GM18951 (cell line): Measurements from ENCODE around the gene PTH1R.

ENCODE experiments used
- POLR2A ChIP-seq: IDR thresholded peaks from 4 replicates; pipeline ENCODE4 v1.6.1; 2011; ENCODE audit warnings: mild to moderate bottlenecking; ENCODE audit not compliant: insufficient read length, insufficient read depth; ENCODE audit errors: extremely low read depth
- in situ Hi-C: fragments of 300-500 bp; cut with MboI; formaldehyde crosslinking; loops from one replicate; pipeline ENCODE4 v1.12.0; 2022; ENCODE audit warnings: low sequenced_read_pairs, mixed read lengths, inconsistent platforms; ENCODE audit not compliant: unreplicated experiment

PTH1R gene

GRCh38 chr3:46877406-46878125 is at the start of gene PTH1R:
Gene PTH1R, plus strand, starts transcription at chr3:46877721. Its CDS starts 5,839 bp downstream, at chr3:46883560.
- in situ Hi-C loops = no loop called here
- TF ChIP-seq POLR2A = no peak

GRCh38 chr3:46829699-46830208 is 47.8 kb upstream of the PTH1R start:
- in situ Hi-C loops = no loop called here
- no peak for TF ChIP-seq POLR2A

- in situ Hi-C loops = no loop called here
These were observed 46.7 kb upstream of the PTH1R start for GRCh38 chr3:46830801-46831200.

GRCh38 chr3:46831316-46831715 is 46.2 kb upstream of the PTH1R start:
- in situ Hi-C loops = no loop called here
- no peak for TF ChIP-seq POLR2A

More at GRCh38 chr3:46830801-46831200, 46.7 kb upstream of the PTH1R start:
- no peak for TF ChIP-seq POLR2A

- no peak for TF ChIP-seq POLR2A
- in situ Hi-C loops = no loop called here
These were observed 45.7 kb upstream of the PTH1R start for GRCh38 chr3:46831841-46832240.

- TF ChIP-seq POLR2A = no peak
- in situ Hi-C loops = no loop called here
These were observed 43.9 kb upstream of the PTH1R start for GRCh38 chr3:46833346-46834300.

GRCh38 chr3:46835054-46835453 is 42.5 kb upstream of the PTH1R start:
- in situ Hi-C loops = no loop called here
- no peak for TF ChIP-seq POLR2A

GRCh38 chr3:46835491-46835890 is 42.0 kb upstream of the PTH1R start:
- no peak for TF ChIP-seq POLR2A

GRCh38 chr3:46838301-46838700 is 39.2 kb upstream of the PTH1R start:
- no peak for TF ChIP-seq POLR2A
- in situ Hi-C loops = no loop called here

More at GRCh38 chr3:46835491-46835890, 42.0 kb upstream of the PTH1R start:
- in situ Hi-C loops = no loop called here

GRCh38 chr3:46840491-46840890 is 37.0 kb upstream of the PTH1R start:
- no peak for TF ChIP-seq POLR2A
- in situ Hi-C loops = no loop called here

- in situ Hi-C loops = no loop called here
- TF ChIP-seq POLR2A = no peak
These were observed 34.0 kb upstream of the PTH1R start for GRCh38 chr3:46843508-46843907.

GRCh38 chr3:46844397-46844796 is 33.1 kb upstream of the PTH1R start:
- TF ChIP-seq POLR2A = no peak
- in situ Hi-C loops = no loop called here

- no peak for TF ChIP-seq POLR2A
- in situ Hi-C loops = no loop called here
These were observed 32.6 kb upstream of the PTH1R start for GRCh38 chr3:46844881-46845312.
